Adipose tissue (tissue), 3 donors: ENCODE measurements around the gene ACTL8. TPM values are rescaled to one million over a fixed set of nuclear protein-coding genes. Genes with fewer than 3 reads are reported as not detected.

ENCODE experiments used
- H3K27ac ChIP-seq: one replicate; pipeline ENCODE4 v1.5.1; 2013; ENCODE audit warnings: low read depth, low read length
- WGBS, 3 donors: extraction: QIAGEN DNeasy Blood & Tissue Kit; methylation state at CpG; one replicate each; pipeline ENCODE4 v1.1.7; 2013; 5-methylcytosine and 5-hydroxymethylcytosine counted together
- polyA plus RNA-seq, 3 donors: library from polyadenylated mRNA; stranded (reverse); fragments of 200-250 nt; gene quantifications; one replicate each; pipeline ENCODE4 v1.2.3, GENCODE V29; 2013
- donor health status: healthy with polysubstance abuse.
- donor health status: Bipolar disorder and iron deficiency.
- donor health status: healthy.

Gene ACTL8
- not detected for polyA plus RNA-seq

- H3K27ac ChIP-seq, result no peak within 1 kb of the TSS
- 56 to 60% (median 58%) methylated on average over 12 of the region's 12 CpGs for WGBS, 3 donors
Measured at GRCh38 chr1:17755120-17755519, at the start of gene ACTL8. ACTL8 (plus strand) TSS chr1:17755333; CDS start chr1:17823009, 67,676 bp downstream.

- no peak overlapping the region for H3K27ac ChIP-seq
- WGBS, 3 donors, result 67 to 71% (median 71%) methylated on average over 10 of the region's 10 CpGs
Measured at GRCh38 chr1:17706445-17706844, 48.7 kb upstream of the ACTL8 start.

- WGBS, 3 donors, result 80 to 84% (median 82%) methylated on average over 3 of the region's 3 CpGs
- no peak overlapping the region for H3K27ac ChIP-seq
Measured at GRCh38 chr1:17709981-17710380, 45.2 kb upstream of the ACTL8 start.

GRCh38 chr1:17710889-17711576 is 44.1 kb upstream of the ACTL8 start:
- 66 to 77% (median 68%) methylated on average over 4 of the region's 4 CpGs for WGBS, 3 donors
- H3K27ac ChIP-seq, result no peak overlapping the region

- no peak overlapping the region for H3K27ac ChIP-seq
Measured at GRCh38 chr1:17711577-17711910, 43.6 kb upstream of the ACTL8 start.

- WGBS, 3 donors, result 81 to 85% (median 83%) methylated on average over 5 of the region's 5 CpGs
- H3K27ac ChIP-seq, result no peak overlapping the region
Measured at GRCh38 chr1:17711941-17712340, 43.2 kb upstream of the ACTL8 start.

- WGBS, 3 donors, result 59 to 69% (median 66%) methylated on average over 5 of the region's 5 CpGs
- no peak overlapping the region for H3K27ac ChIP-seq
Measured at GRCh38 chr1:17713993-17714392, 41.1 kb upstream of the ACTL8 start.

GRCh38 chr1:17717594-17718535 is 37.3 kb upstream of the ACTL8 start:
- 68 to 76% (median 72%) methylated on average over 25 of the region's 25 CpGs for WGBS, 3 donors
- no peak overlapping the region for H3K27ac ChIP-seq

GRCh38 chr1:17719874-17720273 is 35.3 kb upstream of the ACTL8 start:
- H3K27ac ChIP-seq, result no peak overlapping the region
- WGBS, 3 donors, result 69 to 84% (median 69%) methylated on average over 5 of the region's 5 CpGs

- H3K27ac ChIP-seq, result no peak overlapping the region
- WGBS, 3 donors, result 93 to 97% (median 96%) methylated on average over 2 of the region's 2 CpGs
Measured at GRCh38 chr1:17721444-17721843, 33.7 kb upstream of the ACTL8 start.

GRCh38 chr1:17723684-17724083 is 31.4 kb upstream of the ACTL8 start:
- no peak overlapping the region for H3K27ac ChIP-seq
- WGBS, 3 donors, result 45 to 56% (median 48%) methylated on average over 6 of the region's 6 CpGs

- H3K27ac ChIP-seq, result no peak overlapping the region
- 83 to 89% (median 84%) methylated on average over 6 of the region's 6 CpGs for WGBS, 3 donors
Measured at GRCh38 chr1:17724150-17724549, 31.0 kb upstream of the ACTL8 start.

- WGBS, 3 donors, result 86 to 94% (median 91%) methylated on average over 9 of the region's 9 CpGs
- no peak overlapping the region for H3K27ac ChIP-seq
Measured at GRCh38 chr1:17725084-17725719, 29.9 kb upstream of the ACTL8 start.

GRCh38 chr1:17725811-17726582 is 29.1 kb upstream of the ACTL8 start:
- 68 to 71% (median 71%) methylated on average over 7 of the region's 7 CpGs for WGBS, 3 donors
- H3K27ac ChIP-seq, result no peak overlapping the region

- 78 to 86% (median 84%) methylated on average over 6 of the region's 6 CpGs for WGBS, 3 donors
Measured at GRCh38 chr1:17728123-17728712, 26.9 kb upstream of the ACTL8 start.

GRCh38 chr1:17729248-17729647 is 25.9 kb upstream of the ACTL8 start:
- WGBS, 3 donors, result 45 to 86% (median 82%) methylated on average over 12 of the region's 12 CpGs

More at GRCh38 chr1:17728123-17728712, 26.9 kb upstream of the ACTL8 start:
- H3K27ac ChIP-seq, result no peak overlapping the region

GRCh38 chr1:17729909-17730308 is 25.2 kb upstream of the ACTL8 start:
- no peak overlapping the region for H3K27ac ChIP-seq
- WGBS, 3 donors, result 49 to 80% (median 80%) methylated on average over 10 of the region's 10 CpGs

More at GRCh38 chr1:17729248-17729647, 25.9 kb upstream of the ACTL8 start:
- H3K27ac ChIP-seq, result no peak overlapping the region

GRCh38 chr1:17731460-17731859 is 23.7 kb upstream of the ACTL8 start:
- H3K27ac ChIP-seq, result no peak overlapping the region
- 71 to 81% (median 72%) methylated on average over 5 of the region's 5 CpGs for WGBS, 3 donors
